GM18868 (cell line): ENCODE measurements around the gene KRT35.
"Not testable (repeated sequence)": the region's sequence is repeated elsewhere in the genome, so short reads cannot be mapped to it uniquely, and the experiment has no call there.

Source experiments
- ATAC-seq: cut with Tn5 transposase; IDR thresholded peaks from one replicate; pipeline ENCODE4 v1.9.1; 2021; ENCODE audit warnings: mild to moderate bottlenecking, moderate library complexity; ENCODE audit not compliant: unreplicated experiment

The KRT35 gene

DNA sequence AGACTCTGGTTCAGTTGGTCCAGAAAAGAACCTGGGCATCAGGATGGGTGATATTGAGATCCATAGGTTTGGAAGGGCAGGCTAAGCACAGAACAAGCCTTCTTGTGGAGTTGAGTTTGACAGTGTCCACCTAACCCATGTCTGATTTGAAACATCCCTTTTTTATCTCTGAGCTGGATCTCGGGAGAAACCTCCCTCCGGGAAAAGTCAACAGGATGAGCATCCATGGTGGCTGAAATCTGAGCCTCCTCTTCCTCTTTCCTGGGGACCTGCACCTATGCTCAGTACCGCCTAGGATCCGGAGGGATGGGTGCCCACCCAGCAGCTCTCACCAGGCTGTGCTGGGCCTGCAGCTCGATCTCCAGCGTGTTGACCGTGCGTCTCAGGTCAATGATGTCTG is 17.2 kb downstream of the KRT35 start:
- ATAC-seq = no peak

DNA sequence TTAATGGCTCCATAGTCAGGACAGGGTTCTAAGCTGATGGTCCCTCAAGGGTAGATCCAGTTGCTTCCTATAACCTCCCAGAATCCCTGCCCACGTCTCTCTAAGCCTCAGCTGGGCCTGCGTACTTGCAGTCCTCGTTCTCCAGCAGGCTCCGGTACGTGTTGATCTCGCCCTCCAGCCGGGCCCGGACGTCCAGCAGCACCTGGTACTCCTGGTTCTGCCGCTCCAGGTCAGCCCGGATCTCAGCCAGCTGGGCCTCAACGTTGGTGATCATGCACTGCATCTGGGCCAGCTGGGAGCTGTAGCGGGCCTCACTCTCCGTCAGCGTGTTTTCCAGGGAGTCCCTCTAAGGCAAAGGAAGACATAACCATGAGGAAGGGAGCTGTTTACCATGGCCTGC is 18.2 kb downstream of the KRT35 start:
- no peak for ATAC-seq

DNA sequence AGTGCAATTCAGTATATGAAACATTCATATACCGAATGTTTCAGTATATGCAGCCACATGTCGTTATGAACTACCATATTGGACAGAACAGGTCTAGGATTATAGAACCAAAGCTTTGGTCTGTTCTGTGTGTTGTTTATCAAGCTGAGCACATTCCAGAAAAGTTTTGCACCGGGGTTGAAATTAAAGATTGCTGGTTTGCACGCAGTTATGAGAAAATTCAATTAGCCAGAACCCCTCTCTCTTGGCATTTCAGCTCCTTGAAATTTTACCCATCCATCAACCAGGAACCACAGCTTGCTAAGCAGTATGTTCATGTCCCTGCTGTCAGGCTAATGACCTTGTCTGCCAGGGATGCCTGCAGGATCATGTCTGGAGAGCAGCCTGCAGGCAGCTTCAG is 23.3 kb downstream of the KRT35 start:
- no peak for ATAC-seq

DNA sequence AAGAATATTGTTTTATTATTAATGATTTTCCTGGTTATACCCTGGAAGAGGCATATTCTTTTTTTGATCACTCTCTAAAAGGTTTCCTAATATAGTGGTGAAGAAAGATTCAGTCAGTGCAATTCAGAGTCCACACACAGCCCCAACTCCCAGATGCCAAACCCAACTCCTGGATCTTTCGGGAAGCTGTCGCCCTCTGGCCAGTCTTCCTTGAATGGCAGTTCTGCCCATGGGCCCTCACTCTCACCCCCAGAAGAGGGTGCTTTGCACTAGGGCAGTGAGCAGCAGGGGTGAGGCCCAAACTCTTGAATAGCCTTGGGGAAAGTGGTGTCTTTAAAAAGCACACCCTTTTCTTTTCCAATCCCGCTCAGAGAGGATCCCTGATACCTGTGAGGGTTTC is 24.7 kb downstream of the KRT35 start:
- ATAC-seq = no peak

DNA sequence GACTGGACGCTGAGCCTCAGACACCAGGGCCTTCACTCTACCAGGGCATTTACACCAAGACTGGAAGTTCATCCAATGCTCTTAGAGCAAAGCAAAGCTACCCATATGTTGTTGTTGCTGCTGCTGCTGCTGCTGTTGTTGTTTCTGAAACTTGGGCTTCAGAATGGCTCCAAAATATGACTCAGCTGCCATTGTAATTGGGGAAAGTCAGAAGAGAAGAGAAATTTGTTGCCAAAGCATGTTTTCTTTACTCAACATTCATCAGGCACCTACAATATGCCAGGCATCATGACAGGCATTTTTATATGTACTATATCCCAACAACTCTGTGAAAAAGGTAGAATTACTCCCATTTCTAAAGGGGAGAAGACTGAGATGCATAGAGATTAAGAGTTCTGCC is 25.7 kb downstream of the KRT35 start:
- ATAC-seq = no peak

DNA sequence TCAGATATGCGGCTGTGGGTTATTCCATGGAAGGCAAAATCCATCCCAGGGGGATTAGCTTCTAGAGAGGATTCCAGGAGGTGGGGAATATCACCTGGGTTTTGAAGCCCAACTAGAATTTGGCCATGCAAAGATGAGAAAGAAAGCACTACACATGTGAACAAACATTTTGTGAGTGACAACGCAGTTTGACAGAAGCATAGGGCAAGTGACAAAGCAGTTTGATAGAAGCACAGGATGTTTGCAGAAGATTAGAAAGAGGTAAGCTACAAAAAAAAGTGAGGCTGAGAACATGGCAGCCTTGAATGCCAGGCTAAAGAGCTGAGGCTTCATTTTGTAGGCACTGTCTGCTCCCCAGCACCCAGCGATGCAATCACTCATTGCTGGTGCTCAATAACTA is 27.9 kb downstream of the KRT35 start:
- ATAC-seq = no peak

DNA sequence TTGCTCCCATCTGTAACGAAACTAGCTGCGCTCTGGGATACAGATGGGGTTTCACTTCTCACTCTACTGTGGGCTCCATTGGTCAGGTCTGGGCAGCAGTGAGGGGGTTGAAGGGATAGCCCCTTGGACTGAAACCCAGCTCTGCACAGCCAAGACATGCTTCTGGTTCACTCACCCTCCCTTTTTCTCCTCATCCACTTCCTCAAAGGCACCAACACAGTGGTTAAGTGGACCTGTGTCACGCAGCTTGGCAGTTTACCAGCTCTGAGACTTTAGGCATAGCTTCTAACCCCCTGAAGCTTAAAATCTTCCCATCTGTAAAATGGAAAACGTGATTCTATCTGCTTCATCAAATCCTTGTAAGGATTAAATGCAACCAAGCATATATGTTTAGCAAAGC is 28.7 kb downstream of the KRT35 start:
- ATAC-seq = no peak

DNA sequence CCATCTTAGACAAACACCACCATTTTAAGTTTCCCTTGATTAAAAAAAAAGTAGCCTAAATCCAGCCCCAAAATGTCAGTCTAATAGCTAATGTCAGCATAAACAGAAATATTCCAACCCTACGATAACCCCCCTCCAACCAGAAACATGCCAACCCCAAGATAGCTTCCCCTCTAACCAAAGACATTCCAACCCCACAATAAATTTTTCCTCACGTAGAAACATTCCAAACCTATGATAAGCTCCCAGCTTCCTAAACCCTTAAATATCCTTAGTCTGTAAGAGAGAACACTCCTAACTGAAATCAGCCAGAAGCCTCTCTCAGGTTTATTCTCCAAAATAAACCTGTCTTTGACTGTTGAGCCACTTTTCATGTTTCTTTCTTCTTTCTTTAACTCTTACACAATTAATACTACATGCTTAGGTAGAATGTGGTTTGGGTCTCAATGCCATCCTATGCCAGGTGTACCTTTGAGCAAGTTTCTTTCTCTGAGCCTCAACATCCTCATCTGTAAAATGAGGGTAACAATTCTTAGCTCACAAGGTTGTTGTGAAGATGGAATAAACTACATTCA is 29.7 kb downstream of the KRT35 start:
- ATAC-seq = no peak

DNA sequence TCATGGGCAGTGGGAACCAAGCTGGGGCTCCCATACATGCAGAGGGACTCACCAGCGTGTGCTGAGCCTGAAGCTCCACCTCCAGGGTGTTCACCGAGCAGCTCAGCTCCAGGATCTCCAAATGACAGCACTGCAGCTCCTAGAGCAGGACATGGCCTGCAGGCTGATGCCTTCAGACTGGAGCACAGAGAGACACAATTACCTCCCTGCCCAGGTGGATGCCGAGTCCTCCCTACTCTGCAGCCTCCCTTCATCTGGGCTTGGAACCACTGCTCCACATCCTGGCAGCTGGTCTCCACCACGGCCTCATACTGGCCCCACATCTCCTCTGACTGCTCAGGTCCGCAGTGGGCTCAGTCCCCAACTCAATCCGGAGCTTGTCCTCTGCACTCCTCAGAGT is 31.9 kb downstream of the KRT35 start:
- no peak for ATAC-seq

DNA sequence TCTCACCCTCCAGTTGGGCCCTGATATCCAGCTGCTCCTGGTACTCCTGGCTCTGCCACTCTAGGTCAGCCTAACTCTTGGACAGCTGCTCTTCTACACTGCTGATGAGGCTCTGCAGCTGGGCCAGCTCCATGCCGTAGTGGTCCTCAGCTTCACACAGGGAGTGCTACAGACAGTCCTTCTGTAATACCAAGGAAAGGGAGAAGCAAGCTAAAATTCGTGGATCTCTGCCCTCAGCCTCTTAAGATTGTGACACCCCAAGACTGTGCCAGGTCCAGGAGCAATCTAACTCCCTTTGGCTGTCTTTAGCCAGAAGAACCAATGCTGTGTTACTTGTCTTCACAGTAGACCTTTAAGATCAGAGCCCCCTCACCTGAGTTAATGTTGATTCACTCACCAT is 32.4 kb downstream of the KRT35 start:
- no peak for ATAC-seq

DNA sequence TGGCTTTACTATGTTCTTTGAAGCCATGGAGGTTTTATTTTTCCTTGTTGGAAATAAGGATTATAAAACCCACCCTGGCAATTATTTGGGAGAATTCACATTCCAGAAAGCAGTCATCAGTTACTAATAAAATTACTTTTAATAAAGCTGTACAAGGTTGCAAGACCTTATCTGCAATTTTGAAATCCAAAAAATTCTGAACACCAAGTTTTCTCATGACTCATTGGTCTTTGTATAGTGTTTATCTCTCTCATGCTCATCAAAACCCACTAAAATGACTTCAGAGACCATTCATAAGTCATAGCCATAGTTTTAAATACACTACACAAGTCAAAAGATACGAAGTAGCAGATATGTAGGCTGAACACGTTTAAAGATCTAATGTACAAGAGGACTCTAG is 34.1 kb downstream of the KRT35 start:
- no peak for ATAC-seq

DNA sequence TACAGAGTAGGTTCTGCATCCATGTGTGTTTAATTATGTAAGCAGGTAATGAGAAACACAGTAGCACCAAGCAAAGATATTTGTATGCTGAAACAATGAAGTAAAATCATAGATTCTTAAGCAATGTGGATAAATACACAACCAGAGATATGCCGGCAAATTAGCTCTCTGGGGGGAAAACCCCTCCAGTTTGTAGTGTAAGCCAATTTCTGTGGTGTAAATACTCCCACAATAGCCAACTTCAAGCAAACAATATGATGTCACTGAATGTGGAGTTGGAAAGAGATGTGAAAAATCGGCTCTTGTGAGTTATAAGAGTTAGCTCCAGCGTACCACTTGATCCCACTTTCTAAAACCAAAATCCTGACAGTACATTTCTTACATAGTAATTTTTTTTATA is 36.3 kb downstream of the KRT35 start:
- ATAC-seq = no peak

DNA sequence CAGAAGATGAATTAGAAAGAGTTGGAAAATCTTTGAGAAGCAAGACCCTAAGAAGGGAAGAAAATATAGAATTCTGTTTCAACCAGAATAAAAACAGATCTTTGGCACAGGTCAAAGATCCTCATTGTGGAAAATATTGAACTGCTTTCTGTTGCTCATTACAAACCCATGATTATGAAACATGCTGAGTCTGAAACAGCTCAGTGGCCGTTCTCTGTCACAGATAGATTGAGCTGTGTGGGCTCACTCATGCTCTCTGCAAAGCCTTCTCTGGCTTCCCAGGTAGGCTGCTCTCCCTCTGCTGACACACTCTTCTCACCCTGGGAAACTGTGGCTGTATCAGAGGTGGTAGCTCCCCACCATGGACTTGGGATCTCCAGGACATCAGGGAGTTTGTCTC is 36.8 kb downstream of the KRT35 start:
- no peak for ATAC-seq

DNA sequence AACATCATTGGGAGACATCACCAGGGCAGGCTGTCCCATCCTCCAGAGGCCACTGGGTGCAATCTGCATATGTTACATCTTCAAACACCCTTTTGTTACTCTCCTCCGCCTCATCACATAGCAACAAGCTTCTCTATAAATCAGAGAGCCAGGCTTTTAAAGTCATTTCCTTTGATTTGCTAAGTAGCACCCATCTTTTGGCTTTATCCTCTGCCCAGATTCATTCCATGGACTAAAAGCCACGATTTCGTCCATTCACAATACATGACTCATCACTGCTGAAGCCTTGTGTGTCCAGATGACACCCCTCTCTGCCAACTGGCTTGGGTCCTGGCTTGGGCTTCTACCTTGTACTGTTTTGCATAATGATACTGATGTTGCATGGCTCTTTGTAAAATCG is 38.2 kb downstream of the KRT35 start:
- ATAC-seq = no peak

DNA sequence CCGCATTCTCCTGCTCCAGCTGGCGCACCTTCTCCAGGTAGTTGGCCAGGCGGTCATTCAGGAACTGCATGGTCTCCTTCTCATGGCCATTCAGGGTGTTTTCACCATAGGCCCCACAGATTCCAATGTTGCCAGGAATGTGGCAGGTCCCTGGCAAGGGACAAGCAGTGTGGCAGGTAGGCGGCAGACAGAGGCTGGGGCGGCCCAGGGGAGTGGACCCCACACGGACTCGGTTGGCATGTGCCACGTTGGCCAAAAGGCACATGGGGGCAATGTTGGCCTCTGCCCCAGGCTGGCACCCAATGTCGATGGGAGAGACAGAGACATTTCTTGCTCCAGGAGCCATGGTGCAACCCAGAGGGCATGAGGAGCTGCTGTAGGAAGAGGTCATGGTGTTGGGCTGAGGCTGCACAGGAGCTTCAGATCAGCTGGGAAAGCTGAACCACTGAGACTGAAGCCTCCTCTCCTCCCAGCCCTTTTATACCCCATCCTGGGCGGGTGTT is 40.4 kb downstream of the KRT35 start, which contains the start of gene KRT38:
KRT38 (minus strand) TSS at position 453 of the 503 bp plus-strand sequence; CDS start at position 391, 62 bp downstream.
- ATAC-seq = no peak

DNA sequence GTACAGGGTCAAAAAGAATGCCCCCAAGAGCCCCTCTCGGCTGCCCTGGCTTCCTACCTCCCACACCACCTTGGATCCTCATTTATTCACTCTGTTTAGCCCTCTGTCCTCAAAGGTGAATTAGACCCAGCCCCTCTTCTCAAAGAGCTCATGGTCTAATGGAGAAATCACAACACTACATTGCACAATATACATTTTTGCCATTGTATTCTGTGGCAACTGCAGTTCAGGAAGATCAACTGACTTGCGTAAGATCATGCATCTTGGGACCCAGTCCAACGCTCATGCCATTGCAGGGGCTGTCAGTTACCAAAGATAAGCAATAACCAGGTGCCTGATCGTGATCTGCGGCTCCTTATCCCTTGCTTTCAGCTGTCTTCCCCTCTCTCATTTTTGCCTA is 41.6 kb downstream of the KRT35 start:
- no peak for ATAC-seq

DNA sequence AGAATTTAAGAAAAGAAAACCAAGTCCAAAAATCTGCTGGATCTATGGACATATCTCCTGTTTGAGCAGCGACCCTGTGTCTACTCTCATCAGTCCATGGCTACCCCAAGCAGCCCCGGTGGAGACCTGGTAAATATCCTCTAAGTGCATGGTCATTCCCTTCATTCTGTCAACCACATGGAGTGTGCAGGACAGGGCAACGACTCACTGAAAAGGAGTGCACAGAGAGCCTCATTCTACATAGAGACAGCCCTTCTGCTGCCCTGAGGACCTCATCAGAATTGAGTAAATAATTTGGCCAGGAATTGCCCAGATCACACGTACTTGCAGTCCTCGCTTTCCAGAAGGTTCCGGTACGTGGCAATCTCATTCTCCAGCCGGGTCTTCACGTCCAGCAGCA is 43.2 kb downstream of the KRT35 start:
- no peak for ATAC-seq

DNA sequence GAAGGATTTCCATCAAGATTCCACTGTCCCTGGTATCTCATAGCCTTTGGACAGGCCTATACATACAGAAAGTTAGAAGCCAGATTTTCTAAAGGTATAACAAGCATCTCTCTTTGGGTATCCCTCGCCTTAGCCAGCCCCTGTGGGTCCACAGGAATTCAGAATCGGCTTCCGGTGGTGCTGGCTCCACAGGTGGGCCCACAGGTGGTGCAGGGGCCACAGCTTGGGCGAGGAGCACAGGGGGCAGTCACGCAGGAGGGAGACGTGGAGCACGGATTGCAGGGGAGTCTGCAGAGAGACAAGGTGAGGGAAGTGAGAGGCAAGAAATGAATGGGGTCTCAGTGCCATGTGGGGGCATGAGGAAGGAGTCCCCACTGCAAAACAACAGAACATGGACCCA is 43.7 kb downstream of the KRT35 start:
- no peak for ATAC-seq

DNA sequence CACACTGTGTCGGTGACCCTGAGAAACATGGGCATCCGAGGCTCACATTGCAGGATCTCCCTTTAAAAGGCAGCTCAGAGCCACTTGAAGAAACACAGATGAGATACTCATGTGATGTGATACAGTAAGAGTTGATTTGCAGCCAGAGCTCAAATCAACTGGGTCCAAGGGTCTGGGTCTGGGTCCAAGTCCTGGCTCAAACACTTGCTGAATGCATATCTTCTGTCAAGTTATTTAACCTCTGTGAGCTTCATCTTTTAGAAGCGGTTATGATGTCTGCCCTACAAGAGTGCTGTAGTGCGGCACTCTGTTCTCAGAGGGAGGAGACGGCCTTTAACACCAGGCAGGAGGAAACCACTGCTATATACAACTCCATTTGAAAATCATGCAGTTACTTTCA is 46.5 kb downstream of the KRT35 start:
- ATAC-seq = no peak

DNA sequence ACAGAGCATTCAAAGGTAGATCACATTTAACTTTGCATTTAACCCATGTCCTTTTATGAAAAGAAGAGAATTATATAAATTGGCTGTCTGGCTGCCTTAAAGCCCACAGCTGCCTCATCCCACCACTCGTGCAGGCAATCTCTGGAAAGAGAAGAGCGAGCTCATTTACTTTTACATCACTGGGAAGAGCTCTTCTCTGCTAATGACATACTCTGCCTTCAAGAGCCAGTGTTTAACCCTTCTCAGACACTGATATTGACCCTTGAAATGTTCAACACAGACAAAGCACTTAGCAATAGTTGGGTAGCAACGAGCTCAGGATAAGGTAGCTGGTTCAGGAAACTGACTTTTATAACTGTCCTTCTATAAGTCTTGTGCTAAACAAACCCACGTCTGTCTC is 46.9 kb downstream of the KRT35 start:
- ATAC-seq = no peak

DNA sequence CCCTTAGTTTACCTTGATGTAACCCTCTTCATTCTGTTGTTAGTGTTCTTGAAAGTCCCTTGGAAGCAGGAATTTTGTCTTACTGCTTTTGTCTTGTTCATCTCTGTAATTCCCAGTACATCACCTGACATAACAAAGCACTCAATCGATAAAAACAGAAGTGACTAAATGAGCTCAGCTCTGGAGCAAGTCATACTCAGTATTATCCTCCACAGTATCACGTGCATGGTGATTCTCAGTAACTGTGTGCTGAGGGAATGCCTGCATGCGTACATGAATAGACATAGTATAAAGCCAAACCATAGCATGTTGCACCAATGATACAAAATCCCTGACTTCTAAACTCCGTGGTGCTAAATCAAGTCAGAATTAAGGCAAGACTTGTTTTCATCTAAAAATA is 47.4 kb downstream of the KRT35 start:
- no peak for ATAC-seq

DNA sequence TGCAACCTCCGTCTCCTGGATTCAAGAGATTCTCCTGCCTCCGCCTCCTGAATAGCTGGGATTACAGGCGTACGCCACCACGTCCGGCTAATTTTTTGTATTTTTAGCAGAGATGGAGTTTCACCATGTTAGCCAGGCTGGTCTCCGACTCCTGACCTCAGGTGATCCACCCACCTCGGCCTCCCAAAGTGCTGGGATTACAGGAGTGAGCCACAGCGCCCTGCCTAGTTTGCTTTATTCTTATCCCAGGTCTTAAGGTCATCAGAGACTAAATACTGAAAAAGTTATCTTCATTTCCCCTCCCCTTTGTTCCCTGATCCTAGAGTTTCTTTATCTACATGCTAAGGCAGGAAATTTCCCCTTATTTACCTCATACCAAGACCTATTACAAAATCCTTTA is 50.6 kb downstream of the KRT35 start:
- ATAC-seq = not testable (repeated sequence)

DNA sequence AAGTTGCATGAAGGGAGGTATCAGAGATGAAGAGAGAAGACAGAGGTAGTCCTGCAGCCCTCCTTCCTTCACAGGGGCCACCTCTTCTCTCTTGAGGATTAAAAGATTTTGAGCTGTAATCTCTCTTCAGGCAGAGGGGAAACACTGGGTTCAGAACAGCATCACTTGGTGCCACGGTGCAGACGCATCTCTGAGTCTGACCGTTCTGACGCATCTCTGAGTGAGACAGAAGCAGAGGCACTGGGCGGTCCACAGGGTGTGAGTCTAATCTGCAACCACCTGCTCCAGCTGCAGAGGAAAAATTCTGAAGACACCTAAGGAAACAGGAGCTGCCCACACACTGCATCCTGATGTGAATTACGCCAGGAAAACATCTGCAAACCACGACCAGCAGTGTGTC is 51.3 kb downstream of the KRT35 start:
- ATAC-seq = no peak
